H1 (cell line): Measurements from ENCODE around the gene COL6A1. TPM values are rescaled to one million over a fixed set of nuclear protein-coding genes. Genes with fewer than 3 reads are reported as not detected.

Source experiments
- CTCF ChIA-PET: fragments of 300-600 bp; sonication (Branson Sonifier 250); formaldehyde crosslinking; loops from one replicate; lab custom pipeline; 2021; ENCODE audit not compliant: partially characterized antibody; lab: Charles Lee
- POLR2A ChIA-PET: fragments of 300-600 bp; sonication (Branson Sonifier 250); formaldehyde crosslinking; loops from one replicate; lab custom pipeline; 2021; ENCODE audit warnings: inconsistent platforms; ENCODE audit not compliant: partially characterized antibody; lab: Charles Lee
- DNase-seq, 2 experiments: peaks; one replicate each; pipeline versions ENCODE4 v3.0.0 to v3.0.0-alpha.2; 2010 to 2022; ENCODE audit warnings: low spot score in 2 of 2, low read depth in 1 of 2, mixed read lengths in 1 of 2
- FAIRE-seq: peaks from 2 replicates; lab custom pipeline; 2011; peaks lifted over from hg19 to GRCh38; lab: Jason Lieb, UNC
- H2AFZ ChIP-seq: 2 replicates; pipeline ENCODE4 v1.8.1; 2012; ENCODE audit warnings: low read length, inconsistent platforms
- H2AK5ac ChIP-seq: 2 replicates; pipeline ENCODE4 v1.6.1; 2013; ENCODE audit warnings: low read depth, low read length
- H2BK120ac ChIP-seq: replicated peaks from 2 replicates; pipeline ENCODE3; 2013; ENCODE audit warnings: low read depth, low read length, inconsistent platforms
- H2BK12ac ChIP-seq: 2 replicates; pipeline ENCODE4 v1.6.1; 2013; ENCODE audit warnings: low read depth, low read length
- H2BK15ac ChIP-seq: 2 replicates; pipeline ENCODE4 v1.6.1; 2013; ENCODE audit warnings: low read length
- H2BK20ac ChIP-seq: 2 replicates; pipeline ENCODE4 v1.6.1; 2013; ENCODE audit warnings: low read length
- H2BK5ac ChIP-seq: 2 replicates; pipeline ENCODE4 v1.6.1; 2013; ENCODE audit warnings: low read depth, low read length
- H3K14ac ChIP-seq: 2 replicates; pipeline ENCODE4 v1.6.1; 2013; ENCODE audit warnings: inconsistent platforms; ENCODE audit not compliant: insufficient read length
- H3K18ac ChIP-seq: 2 replicates; pipeline ENCODE4 v1.6.1; 2013; ENCODE audit warnings: low read length; ENCODE audit errors: extremely low read depth
- H3K23ac ChIP-seq: 2 replicates; pipeline ENCODE4 v1.6.1; 2013; ENCODE audit warnings: inconsistent platforms; ENCODE audit not compliant: insufficient read length
- H3K23me2 ChIP-seq: 2 replicates; pipeline ENCODE4 v1.6.1; 2013; ENCODE audit warnings: low read depth, low read length
- H3K27ac ChIP-seq: 2 replicates; pipeline ENCODE4 v1.6.1; 2011; ENCODE audit warnings: low read depth, low read length, inconsistent platforms
- H3K27me3 ChIP-seq, 4 experiments: replicated peaks in 1 of 4; 1 replicate in 1 of 4; 2 replicates in 3 of 4; pipeline versions ENCODE4 v1.6.1 to v1.8.1; 2011 to 2013; ENCODE audit warnings: low read length in 3 of 4, mild to moderate bottlenecking in 3 of 4, inconsistent platforms in 2 of 4, mixed read lengths in 2 of 4, moderate library complexity in 1 of 4; ENCODE audit not compliant: control insufficient read depth in 3 of 4, insufficient read depth in 3 of 4; ENCODE audit errors: extremely low read depth in 1 of 4
- H3K36me3 ChIP-seq, 4 experiments: 2 replicates each; pipeline versions ENCODE4 v1.6.1 to v1.8.1; 2011 to 2013; ENCODE audit warnings: mild to moderate bottlenecking in 4 of 4, low read length in 3 of 4, moderate library complexity in 2 of 4, control low read depth in 1 of 4, inconsistent platforms in 1 of 4; ENCODE audit not compliant: insufficient read depth in 4 of 4, control insufficient read depth in 2 of 4
- H3K4ac ChIP-seq: replicated peaks from 2 replicates; pipeline ENCODE3; 2013; ENCODE audit warnings: low read length, low read depth, mixed read lengths, inconsistent platforms; ENCODE audit not compliant: insufficient read length
- H3K4me1 ChIP-seq, 4 experiments: replicated peaks in 1 of 4; 1 replicate in 1 of 4; 2 replicates in 3 of 4; pipeline versions ENCODE4 v1.6.1 to v1.8.1; 2011 to 2013; ENCODE audit warnings: low read length in 3 of 4, inconsistent platforms in 2 of 4, mixed read lengths in 1 of 4; ENCODE audit not compliant: insufficient read depth in 4 of 4, control insufficient read depth in 3 of 4
- H3K4me2 ChIP-seq, 2 experiments: 2 replicates each; pipeline versions ENCODE4 v1.6.1 to v1.8.1; 2011 to 2013; ENCODE audit warnings: low read depth in 2 of 2, low read length in 2 of 2, control low read depth in 1 of 2, inconsistent platforms in 1 of 2, mild to moderate bottlenecking in 1 of 2; ENCODE audit not compliant: insufficient read depth in 1 of 2
- H3K4me3 ChIP-seq, 4 experiments: fragments of 200-600, 300-600 bp in 1 of 4; sonication (generic), shearing (Covaris generic), sonication (Bioruptor Twin) in 1 of 4; 2 replicates each; pipeline versions ENCODE4 v1.5.1 to v1.8.1; 2011 to 2016; ENCODE audit warnings: low read length in 4 of 4, low read depth in 3 of 4, control low read depth in 2 of 4, inconsistent platforms in 2 of 4, mild to moderate bottlenecking in 2 of 4, mixed read lengths in 1 of 4, moderate library complexity in 1 of 4; ENCODE audit not compliant: insufficient read depth in 2 of 4; ENCODE audit errors: extremely low read depth in 1 of 4
- H3K56ac ChIP-seq: replicated peaks from 2 replicates; pipeline ENCODE3; 2013; ENCODE audit warnings: low read depth, mild to moderate bottlenecking, mixed read lengths, low read length, inconsistent platforms; ENCODE audit not compliant: insufficient read length
- H3K79me1 ChIP-seq: 2 replicates; pipeline ENCODE4 v1.6.1; 2013; ENCODE audit warnings: low read depth, low read length, control low read depth
- H3K79me2 ChIP-seq, 2 experiments: 2 replicates each; pipeline versions ENCODE4 v1.6.1 to v1.8.1; 2012 to 2013; ENCODE audit warnings: low read length in 2 of 2, mild to moderate bottlenecking in 2 of 2, inconsistent platforms in 1 of 2; ENCODE audit not compliant: insufficient read depth in 2 of 2, control insufficient read depth in 1 of 2
- H3K9ac ChIP-seq, 4 experiments: replicated peaks in 1 of 4; 1 replicate in 1 of 4; 2 replicates in 3 of 4; pipeline versions ENCODE4 v1.6.1 to v1.8.1; 2011 to 2013; ENCODE audit warnings: low read depth in 3 of 4, low read length in 3 of 4, control low read depth in 2 of 4, mild to moderate bottlenecking in 2 of 4, moderate library complexity in 2 of 4, inconsistent platforms in 1 of 4; ENCODE audit errors: extremely low read depth in 1 of 4
- H3K9me3 ChIP-seq, 2 experiments: 2 replicates each; pipeline versions ENCODE4 v1.6.1 to v1.8.1; 2012 to 2013; ENCODE audit warnings: mild to moderate bottlenecking in 2 of 2, moderate library complexity in 2 of 2, control low read depth in 1 of 2, inconsistent platforms in 1 of 2, low read depth in 1 of 2, low read length in 1 of 2, mixed read lengths in 1 of 2; ENCODE audit not compliant: insufficient read depth in 2 of 2
- H4K20me1 ChIP-seq, 2 experiments: replicated peaks in 1 of 2; 2 replicates each; pipeline versions ENCODE3 to v1.8.1; 2011 to 2013; ENCODE audit warnings: inconsistent platforms in 2 of 2, low read length in 2 of 2, mild to moderate bottlenecking in 1 of 2; ENCODE audit not compliant: insufficient read depth in 2 of 2, control insufficient read depth in 1 of 2
- H4K5ac ChIP-seq: 2 replicates; pipeline ENCODE4 v1.6.1; 2013; ENCODE audit warnings: low read length, low read depth, mixed read lengths, inconsistent platforms; ENCODE audit not compliant: insufficient read length
- H4K8ac ChIP-seq: 2 replicates; pipeline ENCODE4 v1.8.0; 2013; ENCODE audit warnings: mild to moderate bottlenecking, moderate library complexity, low read length, inconsistent platforms; ENCODE audit not compliant: insufficient read depth; ENCODE audit errors: extremely low read depth
- H4K91ac ChIP-seq: replicated peaks from 2 replicates; pipeline ENCODE3; 2013; ENCODE audit warnings: low read length, mixed read lengths, inconsistent platforms; ENCODE audit not compliant: insufficient read length
- BACH1 ChIP-seq: IDR thresholded peaks from 2 replicates; pipeline ENCODE4 v1.6.1; 2012; ENCODE audit warnings: low read length, improper control_type of control experiment
- BRCA1 ChIP-seq: IDR thresholded peaks from 2 replicates; pipeline ENCODE4 v1.6.1; 2012; ENCODE audit warnings: low read depth, low read length, improper control_type of control experiment
- EGR1 ChIP-seq: IDR thresholded peaks from 2 replicates; pipeline ENCODE4 v1.6.1; 2011; ENCODE audit warnings: low read depth, low read length, borderline replicate concordance
- KDM1A ChIP-seq: fragments of 200-600, 300-600 bp; sonication (generic); IDR thresholded peaks from 2 replicates; pipeline ENCODE4 v1.7.1; 2016; ENCODE audit warnings: mild to moderate bottlenecking, low read length, borderline replicate concordance
- RFX5 ChIP-seq: IDR thresholded peaks from 2 replicates; pipeline ENCODE4 v1.6.1; 2011; ENCODE audit warnings: low read depth, low read length, improper control_type of control experiment, borderline replicate concordance
- RNF2 ChIP-seq: fragments of 200-900, 300-1000 bp; sonication (generic); IDR thresholded peaks from 2 replicates; pipeline ENCODE4 v1.7.1; 2016; ENCODE audit warnings: borderline replicate concordance, low read depth, mild to moderate bottlenecking, antibody characterized with exemption, low read length; ENCODE audit not compliant: poor library complexity, severe bottlenecking; ENCODE audit errors: missing control alignments
- SP4 ChIP-seq: IDR thresholded peaks from 2 replicates; pipeline ENCODE4 v1.6.1; 2012; ENCODE audit warnings: low read length, inconsistent platforms
- WGBS, 2 experiments: shearing (Covaris generic) in 1 of 2; methylation state at CpG; one replicate each; pipeline versions ENCODE4 v1.1.6 to v1.1.7; 2013 to 2015; ENCODE audit warnings: low lambda C conversion rate in 2 of 2, mixed read lengths in 2 of 2, inconsistent platforms in 1 of 2, low coverage in 1 of 2, missing lambda C conversion rate in 1 of 2; ENCODE audit not compliant: insufficient replicate concordance in 2 of 2, insufficient coverage in 1 of 2, insufficient read length in 1 of 2; ENCODE audit errors: extremely low coverage in 1 of 2, missing lambda C conversion rate in 1 of 2; 5-methylcytosine and 5-hydroxymethylcytosine counted together
- polyA plus RNA-seq, 7 experiments: library from polyadenylated mRNA; depleted of rRNA in 3 of 7; stranded (reverse) in 5 of 7; unstranded in 2 of 7; fragments of >200 nt in 5 of 7; fragments of 200-250 nt in 2 of 7; gene quantifications; 1 replicate in 5 of 7; 2 replicates in 1 of 7; 4 replicates in 1 of 7; pipeline versions ENCODE4 v1.2.1 to v1.2.3, GENCODE V29; 2011 to 2013; ENCODE audit warnings: missing spikeins in 2 of 7, mixed read lengths in 2 of 7
- total RNA-seq: library from RNA; stranded (reverse); fragmentation: NEBNext Ultra II Directional; extraction: Animal tissue kit (Norgen Biotek cat#: 25700); gene quantifications from 2 replicates; pipeline ENCODE4 v1.2.1, GENCODE V29; 2021

The COL6A1 gene
- total and polyA plus RNA-seq, 2 of the 8 experiments (the other 6 are each of a cell fraction or from before 2014, with no cell fraction given), result 100 to 115 TPM

DNA sequence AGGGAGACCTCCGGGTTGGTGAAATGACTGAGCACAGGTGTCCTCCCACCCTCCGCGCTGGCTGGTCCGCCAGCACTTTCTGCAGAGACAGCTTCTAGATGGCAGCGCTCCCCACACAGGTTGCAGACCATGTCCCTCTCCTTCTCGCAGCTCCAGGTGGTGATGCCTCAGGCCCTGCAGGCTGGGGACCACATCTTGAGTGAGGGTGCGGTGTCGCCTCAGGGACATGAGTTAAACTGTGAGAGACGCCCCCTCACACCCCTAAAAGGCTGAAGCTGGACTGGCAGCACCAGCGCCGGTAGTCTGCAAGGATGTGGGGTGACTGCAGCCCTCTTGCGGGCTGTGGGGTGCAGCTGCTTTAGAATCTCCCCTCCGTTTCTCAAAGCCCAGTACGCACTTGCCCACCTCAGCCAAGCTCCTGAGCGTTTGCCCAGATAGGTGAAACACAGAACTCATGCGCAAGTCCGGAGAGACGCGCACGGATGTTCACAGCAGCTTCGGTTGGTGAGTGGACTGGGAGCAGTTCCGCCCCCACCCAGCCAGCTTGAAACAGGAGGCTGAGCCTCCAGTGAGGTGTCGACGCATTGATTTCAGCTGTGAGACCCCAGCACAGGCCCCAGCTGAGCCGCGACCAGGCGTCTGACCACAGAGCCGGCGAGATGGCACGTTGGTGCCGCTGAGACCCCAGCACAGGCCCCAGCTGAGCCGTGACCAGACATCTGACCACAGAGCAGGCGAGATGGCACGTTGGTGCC lies 28.6 kb downstream of the COL6A1 start:
- TF ChIP-seq RNF2 (no peak), SP4 (no peak), EGR1 (no peak), BACH1 (no peak), RFX5 (no peak), KDM1A (no peak), BRCA1 (no peak)
- ChIA-PET CTCF (interaction anchor here (1.1 to 1.5 kb wide), 2 partner anchors 11 to 39 kb away, joined by 4 to 5 read pairs; no protein-coding TSS in a partner anchor), POLR2A (interaction anchor here (0.6 to 1.1 kb wide), 4 partner anchors 18 to 1700 kb away, joined by 3 to 5 read pairs (median 4); partner anchors contain the start of gene COL6A1)
- Histone ChIP-seq H3K4me3 (no peak overlapping the region), H3K4ac (no peak overlapping the region), H4K91ac (no peak overlapping the region), H2BK5ac (no peak overlapping the region), H3K79me1 (no peaks in the 10 kb centered on the region), H3K4me1 (no peaks in the 10 kb centered on the region), H3K79me2 (no peaks in the 10 kb centered on the region), H3K23me2 (no peaks in the 10 kb centered on the region), H3K36me3 (no peaks in the 10 kb centered on the region), H4K5ac (no peak overlapping the region), H2AK5ac (no peak overlapping the region), H3K4me2 (no peak overlapping the region), H3K9ac (no peak overlapping the region), H3K18ac (no peak overlapping the region; the same call in 1 of the 2 replicates), H2BK120ac (no peak overlapping the region), H3K14ac (no peak overlapping the region), H2BK15ac (no peak overlapping the region), H3K27me3 (no peaks in the 10 kb centered on the region), H3K56ac (no peak overlapping the region), H3K27ac (no peak overlapping the region), H4K8ac (no peak overlapping the region), H4K20me1 (no peaks in the 10 kb centered on the region), H2BK20ac (no peak overlapping the region), H2AFZ (0 out of 2 replicates have a peak overlapping the region, but pooled peaks have one; percentile 7), H3K9me3 (no peaks in the 10 kb centered on the region), H3K23ac (no peak overlapping the region), H2BK12ac (no peak overlapping the region)
- peak in 1 of 2 experiments; percentile 44 for DNase-seq
- no peak for FAIRE-seq
- 94% methylated on average over 31 of the region's 34 CpGs; no CpG with 5 or more reads in 1 of the 2 experiments for WGBS, 2 experiments
